GM19468 (cell line): ENCODE measurements around the gene PPT2.

Experiments
- ATAC-seq: cut with Tn5 transposase; IDR thresholded peaks from one replicate; pipeline ENCODE4 v1.9.1; 2021; ENCODE audit warnings: mild to moderate bottlenecking, moderate library complexity, moderate number of reproducible peaks; ENCODE audit not compliant: unreplicated experiment; ENCODE audit errors: extremely low read depth

The PPT2 gene, protein sequence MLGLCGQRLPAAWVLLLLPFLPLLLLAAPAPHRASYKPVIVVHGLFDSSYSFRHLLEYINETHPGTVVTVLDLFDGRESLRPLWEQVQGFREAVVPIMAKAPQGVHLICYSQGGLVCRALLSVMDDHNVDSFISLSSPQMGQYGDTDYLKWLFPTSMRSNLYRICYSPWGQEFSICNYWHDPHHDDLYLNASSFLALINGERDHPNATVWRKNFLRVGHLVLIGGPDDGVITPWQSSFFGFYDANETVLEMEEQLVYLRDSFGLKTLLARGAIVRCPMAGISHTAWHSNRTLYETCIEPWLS

DNA sequence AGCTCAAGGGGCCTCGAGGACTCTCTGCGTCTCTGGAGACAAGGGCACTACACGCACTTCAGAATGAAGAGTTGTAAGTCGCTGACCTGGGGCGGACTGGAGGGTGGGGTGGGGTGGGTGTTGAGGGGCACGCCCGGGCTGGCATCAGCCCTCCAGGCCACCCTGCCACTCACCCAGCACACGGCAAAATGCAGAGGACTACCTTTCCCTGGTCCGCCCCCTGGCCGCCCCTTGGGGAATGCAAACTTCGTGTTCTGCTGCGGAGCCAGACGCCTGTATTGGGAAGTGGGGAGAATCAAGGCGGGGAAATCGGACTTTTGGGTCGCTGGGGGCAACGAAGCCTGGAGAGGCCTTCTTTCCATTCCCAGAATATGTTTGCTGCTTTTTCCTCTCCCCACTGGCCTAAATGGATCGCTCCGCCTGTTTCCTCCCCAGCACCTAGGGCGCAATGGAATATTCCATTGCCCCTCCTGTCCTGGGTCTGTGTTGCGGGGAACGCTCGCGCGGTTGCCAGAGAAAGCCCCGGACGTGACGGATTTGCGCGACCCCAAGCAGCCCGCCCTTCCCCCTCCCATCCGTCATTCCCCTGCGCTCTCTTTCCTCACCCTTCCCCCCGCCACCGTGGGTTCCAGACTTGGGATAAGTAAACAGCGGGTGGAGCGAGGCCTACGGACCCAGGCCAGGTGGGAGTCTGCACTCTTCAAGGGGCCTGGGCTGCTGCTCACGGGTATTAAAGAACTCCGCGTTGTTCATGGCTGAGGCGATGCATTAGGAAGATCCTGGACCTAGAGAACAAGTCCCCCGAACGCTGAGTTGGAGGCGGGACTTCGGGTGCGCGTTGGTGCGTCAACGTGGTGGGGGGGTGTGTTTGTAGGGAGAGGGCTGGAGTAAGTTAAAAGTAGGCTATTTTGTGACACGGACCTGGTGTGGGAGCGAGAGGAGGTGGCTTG lies at the start of gene PPT2:
PPT2 (plus strand) TSS at position 578 of the 950 bp plus-strand sequence. CDS start 454 bp downstream, outside the sequence.
- ATAC-seq: no peak

DNA sequence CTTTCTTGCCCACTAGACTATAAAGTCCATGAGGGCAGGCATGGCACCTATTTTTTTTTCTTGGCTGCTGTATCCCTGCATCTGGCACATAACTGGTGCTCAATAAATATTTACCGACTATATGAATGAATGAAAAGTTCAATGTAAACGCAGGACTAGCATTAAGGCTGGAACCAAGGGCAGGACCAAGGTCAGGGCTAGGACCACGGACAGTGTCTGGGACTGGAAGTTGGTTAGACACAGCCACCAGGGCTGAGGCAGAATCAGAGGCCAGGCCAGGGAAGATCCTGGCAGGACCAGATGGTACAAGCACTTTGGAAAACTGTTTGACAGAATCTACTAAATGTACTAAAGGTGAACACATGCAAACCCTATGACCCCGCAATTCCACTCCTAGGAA lies 48.5 kb upstream of the PPT2 start:
- no peak for ATAC-seq

DNA sequence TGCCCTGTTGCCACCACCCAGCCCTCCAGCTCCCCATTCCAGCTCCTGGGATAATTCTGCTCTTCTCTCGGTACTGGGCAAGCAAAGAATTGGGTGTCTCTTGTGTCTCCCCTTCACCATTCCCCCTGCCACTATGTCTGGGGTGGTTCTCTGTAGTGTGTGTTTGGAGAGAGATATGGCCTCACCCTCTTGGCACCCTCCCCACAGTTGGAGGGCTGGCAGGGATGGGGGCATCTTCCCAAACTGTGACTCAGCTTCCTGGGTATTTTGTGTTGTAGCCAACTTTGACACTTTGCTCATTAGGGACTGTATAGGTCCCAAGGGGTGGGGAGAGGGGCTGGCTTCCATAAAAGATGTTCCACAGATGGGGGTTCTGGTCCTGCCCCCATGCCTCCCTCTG lies 46.5 kb upstream of the PPT2 start:
- ATAC-seq: no peak

DNA sequence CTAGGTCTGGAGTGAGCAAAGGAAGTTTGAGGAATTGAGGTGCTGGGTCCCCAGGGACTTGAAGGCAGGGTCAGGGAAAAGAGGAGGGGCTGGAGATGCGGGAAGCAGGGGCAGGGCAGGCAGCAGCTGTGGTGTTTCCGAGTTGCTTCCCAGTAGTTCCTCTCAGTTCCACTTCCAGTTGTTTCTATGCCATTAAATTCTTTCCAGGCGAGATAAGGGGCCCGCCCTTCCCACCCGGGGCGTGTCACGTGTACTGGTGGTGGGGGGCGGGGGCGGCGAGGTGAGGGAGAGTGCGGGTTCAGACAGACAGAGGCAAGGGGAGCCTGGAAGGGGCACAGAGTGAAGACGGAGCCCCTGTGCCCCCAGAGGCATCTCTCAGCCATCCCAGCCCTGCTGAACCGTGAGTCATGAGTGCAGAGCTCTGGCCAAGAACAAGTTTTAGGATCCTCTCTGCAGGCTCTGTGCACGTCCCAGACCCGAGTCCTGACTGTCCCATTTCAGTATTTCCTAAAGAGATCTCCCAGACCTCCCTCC lies 45.8 kb upstream of the PPT2 start:
- no peak for ATAC-seq

DNA sequence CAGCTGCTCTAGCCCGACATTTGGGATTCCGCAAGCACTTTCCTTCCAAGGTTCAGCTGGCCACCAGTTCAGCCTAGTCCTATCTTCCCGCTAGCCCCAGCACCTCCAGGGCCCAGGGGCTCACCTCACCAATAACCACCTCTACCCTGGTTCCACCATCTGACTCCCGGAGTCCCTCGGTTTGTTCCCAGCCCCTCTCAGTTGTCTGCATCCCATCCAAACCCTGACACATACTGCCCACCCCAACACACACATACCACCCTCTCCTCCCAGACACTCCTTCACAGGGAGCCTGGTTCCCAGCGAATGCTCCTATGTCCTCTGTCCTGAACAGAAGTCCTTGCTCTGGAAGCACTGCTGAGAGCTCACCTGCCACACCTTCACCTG lies 45.2 kb upstream of the PPT2 start:
- no peak for ATAC-seq

DNA sequence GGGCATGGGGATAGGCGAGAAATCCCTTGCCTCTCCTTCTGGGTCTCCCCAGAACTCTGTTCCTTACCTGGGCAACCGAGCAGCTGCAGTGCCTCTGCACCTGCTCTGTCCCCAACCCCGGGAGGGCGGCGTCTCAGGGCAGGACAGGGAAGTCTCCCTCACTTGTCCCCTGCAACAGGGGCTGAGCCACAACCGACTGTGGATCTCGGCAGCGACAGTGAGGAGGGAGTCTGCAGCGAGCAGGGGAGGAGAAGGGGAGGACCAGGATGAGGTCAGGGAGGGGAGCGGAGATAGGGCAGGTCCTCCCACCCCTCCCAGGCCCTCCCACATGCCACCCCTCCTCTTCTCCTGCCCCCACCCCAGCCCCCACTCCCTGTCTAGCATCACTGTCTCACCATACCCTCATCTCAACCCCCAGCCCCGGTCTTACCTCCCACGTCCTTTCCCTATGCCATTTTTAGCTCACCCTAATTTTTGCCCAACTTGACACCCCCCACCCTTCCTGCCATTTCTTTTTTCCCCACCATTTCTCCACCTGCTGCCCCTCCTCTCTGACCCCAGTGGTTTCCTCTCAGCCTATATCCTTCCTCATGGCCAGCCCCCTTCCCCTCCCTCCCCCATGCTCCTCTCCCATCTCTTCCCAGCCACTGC lies 44.7 kb upstream of the PPT2 start, which contains the start of gene TNXB:
TNXB (minus strand) TSS at position 225 of the 651 bp plus-strand sequence. CDS start 11,140 bp downstream, outside the sequence.
- no peak for ATAC-seq

DNA sequence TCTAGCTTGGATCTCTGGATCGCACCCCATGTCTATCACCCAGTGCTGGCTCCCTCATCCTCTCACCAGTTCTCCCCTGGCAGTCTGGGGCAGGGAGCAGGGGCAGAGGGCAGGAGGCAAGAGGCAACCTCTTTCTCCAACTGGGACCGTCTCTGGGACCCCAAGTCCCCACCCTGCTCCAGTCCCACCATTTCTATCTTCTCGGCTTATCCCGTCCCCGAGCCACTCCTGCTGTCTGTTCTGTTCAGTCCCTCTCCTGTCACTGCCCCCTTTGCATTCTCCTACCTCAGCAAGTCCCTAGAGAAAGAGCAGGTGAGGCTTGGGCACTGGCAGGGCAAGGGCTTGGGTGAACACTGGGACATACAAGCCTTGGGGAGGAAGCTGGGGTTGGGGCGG lies 44.2 kb upstream of the PPT2 start:
- ATAC-seq: no peak

DNA sequence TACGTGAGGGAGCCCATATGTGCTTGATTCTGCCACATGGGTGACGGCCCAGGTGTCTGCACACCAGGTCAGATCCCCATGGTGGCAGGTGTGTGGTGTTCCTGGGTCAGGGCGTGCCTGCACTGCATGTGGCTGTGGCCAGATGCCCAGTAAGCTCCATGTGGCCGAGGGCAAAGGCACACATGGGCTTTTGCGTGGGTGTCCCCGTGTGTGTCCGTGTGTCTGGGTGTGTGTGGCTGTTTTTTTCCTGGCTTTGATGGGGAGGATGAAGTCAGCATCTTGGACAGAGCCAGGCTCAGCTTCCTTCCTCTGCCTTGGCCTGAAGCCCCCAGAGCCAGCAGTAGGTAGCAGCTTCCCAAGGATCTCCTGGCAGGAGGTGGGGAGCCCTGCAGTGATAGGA lies 43.3 kb upstream of the PPT2 start:
- no peak for ATAC-seq

DNA sequence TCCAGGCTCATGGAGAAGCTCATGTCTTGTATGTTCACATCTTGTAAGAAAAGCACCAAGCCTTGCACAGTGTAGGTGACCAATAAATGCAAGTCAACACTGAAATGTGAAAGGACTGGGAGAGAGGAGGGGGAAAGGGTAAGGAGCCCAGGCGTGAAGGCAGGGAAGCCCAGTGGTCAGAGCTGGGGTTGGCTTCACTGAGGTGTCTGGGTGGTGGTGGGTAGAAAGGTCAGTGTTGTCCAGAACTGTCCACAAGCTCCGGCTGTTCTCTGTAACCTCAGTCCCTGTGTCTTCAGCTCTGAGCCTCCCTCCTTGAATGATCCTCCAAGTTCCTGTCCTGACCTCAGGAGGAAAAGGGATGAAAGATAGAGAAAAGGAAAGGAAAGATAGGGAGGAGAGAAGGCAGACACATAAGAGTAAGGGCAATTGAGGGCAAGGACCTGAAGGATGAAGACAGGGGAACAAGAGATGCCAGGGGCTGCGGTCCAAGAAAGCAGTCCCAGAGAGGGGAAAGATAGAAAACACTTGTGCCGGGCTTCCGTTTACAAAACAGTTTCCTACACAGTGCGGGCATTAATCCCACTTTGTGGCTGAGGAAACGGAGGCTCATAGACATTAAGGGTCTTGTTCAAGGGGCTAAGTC lies 42.4 kb upstream of the PPT2 start:
- no peak for ATAC-seq

DNA sequence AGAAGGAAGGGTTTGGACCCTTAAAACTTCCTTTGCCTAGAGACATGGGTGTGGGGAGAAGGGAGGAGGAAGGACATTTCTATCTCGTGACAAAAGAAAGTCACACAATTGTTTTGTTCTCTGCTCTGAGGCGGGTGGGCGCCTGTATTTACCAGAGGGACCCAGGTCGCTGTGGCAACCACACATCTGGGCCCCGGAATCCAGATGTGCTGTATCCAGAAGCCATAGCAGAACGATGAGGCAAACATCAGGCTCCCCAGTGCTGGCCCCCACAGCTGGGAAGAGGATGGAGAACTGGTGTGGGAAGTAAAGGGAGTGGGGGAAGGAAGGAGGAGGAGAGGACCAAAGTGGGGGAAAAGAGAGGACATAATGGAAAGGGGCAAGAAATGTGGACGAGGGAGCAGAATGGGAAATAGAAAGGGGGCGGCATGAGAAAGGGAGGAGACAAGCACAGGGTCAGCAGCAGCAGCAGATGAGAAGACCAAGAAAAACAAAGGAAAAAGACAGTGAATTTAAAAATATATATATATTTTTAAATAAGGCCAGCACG lies 41.4 kb upstream of the PPT2 start:
- ATAC-seq: no peak

DNA sequence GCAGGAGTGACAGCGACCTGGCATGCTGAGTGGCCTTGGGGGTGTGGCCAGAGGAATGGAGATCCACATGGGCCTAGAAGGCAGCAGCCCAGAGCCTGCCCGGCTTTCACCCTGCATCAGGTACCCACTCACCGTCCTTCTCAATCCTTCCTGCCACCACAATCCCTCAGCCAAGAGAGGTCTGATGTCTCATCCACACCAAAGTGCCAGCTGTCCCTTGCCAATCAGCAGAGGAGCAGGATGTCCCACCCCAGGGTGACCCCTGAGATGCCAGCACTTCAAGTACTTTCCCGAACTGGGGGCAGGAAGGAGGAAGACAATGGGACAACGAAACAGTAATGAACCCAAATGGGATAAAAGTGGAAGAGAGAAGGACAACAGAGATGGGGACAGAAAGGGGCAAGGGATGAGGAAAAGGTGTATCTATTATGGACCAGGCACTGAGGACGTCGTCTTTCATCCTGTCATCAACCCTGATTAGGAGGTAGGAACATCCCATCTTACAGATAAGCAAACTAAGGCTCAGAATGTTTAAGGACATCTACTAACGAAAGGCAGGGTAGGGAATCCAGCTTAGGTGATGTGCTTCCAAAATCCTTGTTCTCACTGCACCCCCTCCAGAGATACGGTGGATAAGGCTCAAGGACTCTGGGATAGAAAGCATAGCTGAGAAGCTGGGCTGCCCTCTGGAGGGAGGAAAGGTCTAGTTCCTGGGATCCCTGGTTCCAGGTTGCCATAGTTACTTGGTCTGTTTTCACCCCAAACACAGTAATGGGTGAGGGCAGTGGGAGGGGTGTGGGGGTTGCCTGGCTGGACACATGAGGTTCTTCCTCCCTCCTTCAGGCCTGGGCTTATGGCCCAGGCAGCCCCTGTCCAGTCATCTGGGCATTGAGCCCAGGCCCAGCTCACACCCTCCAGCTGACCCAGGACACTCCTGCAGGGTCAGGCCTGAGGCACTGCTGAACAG lies 40.3 kb upstream of the PPT2 start:
- no peak for ATAC-seq

DNA sequence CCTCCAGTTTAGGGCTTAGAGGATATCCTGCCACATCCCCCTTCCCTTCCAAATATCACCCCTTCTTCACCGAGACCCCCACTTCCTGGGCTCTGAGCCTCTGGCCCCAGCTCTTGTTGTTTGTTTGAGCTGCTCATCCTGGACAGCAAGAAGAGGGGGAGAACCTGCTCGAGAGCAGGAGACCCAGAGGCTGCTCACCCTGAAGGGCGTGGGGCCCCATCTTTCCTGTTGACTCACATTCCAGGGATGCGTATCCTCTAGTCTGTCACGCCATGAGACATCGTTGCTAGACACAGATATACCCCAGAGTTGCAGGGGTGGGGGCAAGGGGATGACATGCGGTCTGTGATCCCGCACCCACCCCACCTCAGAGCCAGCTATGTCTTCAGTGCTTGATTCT lies 39.1 kb upstream of the PPT2 start:
- ATAC-seq: no peak

DNA sequence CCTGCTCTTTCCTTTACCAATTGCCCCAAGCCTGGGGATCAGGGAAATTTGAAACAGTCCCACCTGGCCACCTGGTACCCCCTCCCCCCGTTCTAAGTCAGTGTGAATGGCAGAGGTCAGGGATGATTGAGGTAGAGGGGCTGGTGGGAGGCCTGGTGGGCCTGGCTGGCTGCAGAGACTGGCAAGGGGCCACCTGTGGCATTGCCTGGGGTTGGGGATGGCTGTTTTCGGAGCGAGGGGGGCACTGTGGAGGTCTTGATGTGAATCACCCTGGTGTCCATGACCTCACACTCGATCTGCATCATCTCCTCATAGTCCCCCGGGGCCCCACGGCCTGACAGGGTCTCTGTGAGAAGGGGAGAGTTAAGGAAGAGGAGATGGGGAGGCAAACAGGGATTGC lies 38.3 kb upstream of the PPT2 start:
- no peak for ATAC-seq

DNA sequence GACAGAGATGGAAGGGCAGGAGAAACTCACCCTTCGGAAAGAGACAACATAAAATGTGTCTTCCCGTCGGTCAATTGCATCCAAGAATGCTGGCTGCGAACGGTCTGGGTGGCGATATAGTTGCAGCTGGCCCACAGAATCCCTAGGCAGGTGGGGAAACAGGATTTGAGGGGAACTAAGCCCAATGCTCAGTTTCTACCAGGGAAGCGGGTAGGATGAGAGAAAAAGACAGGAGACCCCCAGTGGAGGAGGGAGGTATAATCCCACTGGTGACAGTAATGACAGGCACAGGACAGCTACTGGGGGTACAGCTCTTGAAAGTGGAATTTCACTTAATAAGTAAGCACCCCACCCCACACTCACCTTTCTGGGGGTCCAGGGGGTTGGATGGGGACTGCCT lies 37.3 kb upstream of the PPT2 start:
- no peak for ATAC-seq

DNA sequence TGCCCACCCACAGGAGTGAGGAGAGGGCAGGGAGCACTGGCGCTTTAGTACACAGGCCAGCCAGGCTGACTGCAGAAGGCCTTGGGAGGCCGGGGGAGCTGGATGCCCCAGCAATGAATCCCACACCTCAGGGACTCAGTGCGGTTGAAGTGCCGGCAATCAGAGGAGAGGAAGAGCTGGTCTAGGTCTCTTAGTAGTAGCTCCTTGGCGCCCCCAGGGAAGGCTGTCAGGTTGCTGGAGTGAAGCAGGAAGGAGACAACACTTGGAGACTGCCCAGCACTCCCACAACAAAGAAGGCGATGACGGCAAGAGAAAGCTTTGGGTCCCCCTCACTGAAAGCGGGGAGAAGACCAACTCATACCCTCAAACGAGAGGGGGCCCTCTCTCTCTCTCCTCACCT lies 36.5 kb upstream of the PPT2 start:
- ATAC-seq: no peak

DNA sequence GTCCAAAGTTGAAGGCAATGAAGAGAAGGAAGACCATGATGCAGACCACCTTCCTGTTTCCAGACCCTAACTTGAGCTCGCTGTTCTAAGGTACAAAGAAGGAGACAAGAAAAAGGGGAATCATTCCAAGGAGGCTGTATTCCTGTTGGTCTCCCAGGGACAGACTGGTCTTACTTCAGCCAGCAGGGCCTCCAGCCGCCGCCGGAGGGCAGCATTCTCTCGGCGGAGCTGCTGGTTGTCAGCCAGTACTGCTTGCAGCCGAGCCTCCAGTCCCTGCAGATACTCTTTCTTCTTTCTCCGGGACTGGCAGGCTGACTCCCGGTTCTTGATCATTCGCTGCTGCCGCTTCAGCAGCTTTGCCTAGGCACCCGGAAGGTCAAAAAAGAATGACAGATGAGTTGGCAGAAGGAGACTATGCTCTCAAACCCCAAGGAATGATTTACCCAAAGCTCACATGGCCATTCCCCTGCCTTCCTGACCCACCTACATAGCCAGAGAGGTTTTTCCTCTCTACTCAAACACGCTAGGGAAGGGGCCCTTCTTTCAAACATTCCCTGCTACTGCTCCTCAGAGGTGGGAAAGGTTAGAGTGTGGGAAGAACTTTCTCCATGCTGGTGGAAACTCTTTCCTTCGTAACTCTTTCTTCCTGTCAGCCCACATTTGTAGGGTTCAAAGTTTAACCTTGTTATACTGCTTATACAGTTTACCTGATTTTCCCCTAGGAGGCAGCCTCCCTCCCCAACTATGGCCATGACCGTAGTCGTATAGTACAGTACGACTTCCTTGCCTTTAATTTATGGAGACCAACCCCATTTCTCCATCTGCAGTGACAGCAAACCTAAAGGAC lies 34.9 kb upstream of the PPT2 start:
- ATAC-seq: no peak

DNA sequence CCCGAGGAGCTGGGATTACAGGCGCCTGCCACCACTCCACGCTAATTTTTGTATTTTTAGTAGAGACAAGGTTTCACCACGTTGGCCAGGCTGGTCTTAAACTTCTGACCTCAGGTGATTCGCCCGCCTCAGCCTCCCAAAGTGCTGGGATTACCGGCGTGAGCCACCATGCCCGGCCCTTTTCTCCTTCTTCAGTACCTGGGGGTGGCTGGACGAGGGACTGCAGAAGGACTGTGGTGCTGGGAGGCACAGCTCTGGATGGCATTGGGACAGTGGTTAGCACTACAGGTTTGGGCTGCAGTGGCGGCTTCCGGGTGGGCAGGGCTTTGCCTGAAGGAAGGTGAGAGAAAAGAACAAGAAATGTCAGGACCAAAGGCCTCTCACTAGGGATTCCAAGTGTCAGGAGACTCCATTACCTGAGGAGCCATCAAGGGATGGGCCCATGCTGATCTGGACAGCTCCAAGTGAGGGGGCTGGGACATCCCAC lies 33.3 kb upstream of the PPT2 start:
- ATAC-seq: no peak

DNA sequence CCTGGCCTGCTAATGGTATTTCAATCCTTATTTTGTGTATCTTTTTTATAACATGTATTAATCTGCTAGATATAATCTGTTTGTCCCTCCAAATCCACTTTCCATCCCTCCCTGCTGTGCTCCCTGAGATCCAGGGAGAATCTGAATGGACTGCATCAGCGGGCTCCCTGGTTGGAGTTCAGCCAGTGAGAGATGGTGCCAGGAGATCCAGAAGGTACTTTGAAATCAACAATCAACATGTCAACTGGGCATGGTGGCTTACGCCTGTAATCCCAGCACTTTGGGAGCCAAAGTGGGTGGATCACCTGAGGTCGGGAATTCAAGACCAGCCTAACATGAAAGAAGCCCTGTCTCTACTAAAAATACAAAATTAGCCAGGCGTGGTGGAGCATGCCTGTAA lies 30.3 kb upstream of the PPT2 start:
- ATAC-seq: no peak
